SK-N-MC (cell line): ENCODE measurements around the gene FER.
"Not testable (repeated sequence)": the region's sequence is repeated elsewhere in the genome, so short reads cannot be mapped to it uniquely, and the experiment has no call there.

Experiments
- DNase-seq: peaks from one replicate; pipeline ENCODE4 v3.0.0-alpha.2; 2011; ENCODE audit warnings: low read depth, low spot score
- H3K27ac ChIP-seq: fragments of 200-600 bp; sonication (generic); 2 replicates; pipeline ENCODE4 v1.5.1; 2016; ENCODE audit warnings: mixed run types
- H3K36me3 ChIP-seq: fragments of 200-600 bp; sonication (generic); 2 replicates; pipeline ENCODE4 v1.6.1; 2017; ENCODE audit warnings: antibody characterized with exemption, low read length, mixed read lengths; ENCODE audit not compliant: insufficient read depth
- H3K4me3 ChIP-seq: fragments of 200-600 bp; sonication (generic); 2 replicates; pipeline ENCODE4 v1.5.1; 2016
- H3K9ac ChIP-seq: fragments of 200-600 bp; sonication (generic); 2 replicates; pipeline ENCODE4 v1.8.0; 2017; ENCODE audit warnings: mixed run types, mixed read lengths; ENCODE audit not compliant: insufficient read length
- H3K9me3 ChIP-seq: fragments of 200-600 bp; sonication (generic); 2 replicates; pipeline ENCODE4 v1.6.1; 2017; ENCODE audit warnings: low read depth, mild to moderate bottlenecking, antibody characterized with exemption, low read length, moderate library complexity, mixed read lengths
- EZH2 ChIP-seq: fragments of 200-600 bp; sonication (generic); IDR thresholded peaks from one replicate; pipeline ENCODE4 v1.6.1; 2017; ENCODE audit warnings: antibody characterized with exemption
- FOXP2 ChIP-seq: optimal IDR thresholded peaks from 2 replicates; pipeline ENCODE3; 2011; ENCODE audit warnings: mild to moderate bottlenecking, moderate library complexity; ENCODE audit not compliant: insufficient read depth; ENCODE audit errors: extremely low read length, control extremely low read depth
- POLR2AphosphoS5 ChIP-seq: IDR thresholded peaks from 2 replicates; pipeline ENCODE4 v1.6.1; 2012; ENCODE audit warnings: mild to moderate bottlenecking, low read depth, low read length, borderline replicate concordance

The FER gene

DNA sequence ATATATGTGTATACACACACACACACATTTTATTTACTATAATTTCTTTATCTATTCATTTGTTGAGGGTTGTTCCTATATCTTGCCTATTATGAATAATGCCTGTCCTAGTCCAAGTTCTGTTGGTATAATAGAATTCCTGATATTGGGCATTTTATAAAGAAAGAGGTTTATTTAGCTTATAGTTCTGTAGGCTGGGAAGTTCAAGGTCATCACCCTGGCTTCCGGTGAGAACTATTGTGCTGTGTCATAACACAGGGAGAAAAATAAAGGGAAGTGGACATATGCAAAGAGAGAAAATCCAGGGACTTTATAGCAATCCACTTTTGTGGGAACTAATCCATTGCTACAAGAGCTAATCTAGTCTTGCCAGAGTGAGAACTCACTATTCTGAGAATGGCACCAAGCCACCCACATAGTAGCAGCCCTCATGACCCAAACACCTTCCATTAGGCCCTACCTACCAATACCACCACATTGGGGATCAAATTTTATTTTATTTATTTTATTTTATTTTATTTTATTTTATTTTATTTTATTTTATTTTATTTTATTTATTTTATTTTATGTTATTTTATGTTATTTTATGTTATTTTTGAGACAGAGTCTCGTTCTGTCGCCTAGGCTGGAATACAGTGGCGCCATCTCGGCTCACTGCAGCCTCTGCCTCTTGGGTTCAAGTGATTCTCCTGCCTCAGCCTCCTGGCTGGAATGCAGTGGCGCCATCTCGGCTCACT, 74.7 kb downstream of the FER start:
- TF ChIP-seq FOXP2 (no peak), EZH2 (no peak), POLR2AphosphoS5 (no peak)

DNA sequence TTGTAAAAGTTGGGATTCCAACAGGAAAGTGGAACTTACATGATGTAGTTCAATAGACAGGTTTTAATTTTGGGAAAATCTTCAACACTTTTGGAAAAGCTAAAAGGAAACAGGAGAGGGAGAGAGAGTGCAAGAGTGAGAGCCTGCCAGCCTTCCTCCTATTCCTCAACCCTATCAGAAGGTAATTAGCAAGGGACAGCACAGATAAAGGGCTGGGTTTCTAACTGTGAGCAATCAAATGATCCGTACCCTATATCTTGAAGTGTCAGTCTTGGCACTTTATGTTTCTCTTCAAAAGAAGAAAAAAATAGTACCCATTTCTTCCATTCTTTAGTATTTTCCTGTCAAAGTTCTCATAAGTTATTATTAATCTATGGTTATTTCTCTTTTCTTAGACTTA, 79.4 kb downstream of the FER start:
- H3K27ac ChIP-seq = no peak overlapping the region
- no peak overlapping the region for H3K4me3 ChIP-seq
- TF ChIP-seq EZH2 = no peak
- TF ChIP-seq POLR2AphosphoS5 = no peak
- TF ChIP-seq FOXP2 = no peak
- no peak for DNase-seq
- H3K9me3 ChIP-seq = no peaks in the 10 kb centered on the region
- no peaks in the 10 kb centered on the region for H3K36me3 ChIP-seq
- H3K9ac ChIP-seq = no peak overlapping the region

More for the DNA sequence above, 74.7 kb downstream of the FER start:
- Histone ChIP-seq H3K36me3 (no peaks in the 10 kb centered on the region), H3K27ac (no peak overlapping the region), H3K9ac (no peak overlapping the region), H3K4me3 (no peak overlapping the region), H3K9me3 (no peaks in the 10 kb centered on the region)
- DNase-seq = no peak

DNA sequence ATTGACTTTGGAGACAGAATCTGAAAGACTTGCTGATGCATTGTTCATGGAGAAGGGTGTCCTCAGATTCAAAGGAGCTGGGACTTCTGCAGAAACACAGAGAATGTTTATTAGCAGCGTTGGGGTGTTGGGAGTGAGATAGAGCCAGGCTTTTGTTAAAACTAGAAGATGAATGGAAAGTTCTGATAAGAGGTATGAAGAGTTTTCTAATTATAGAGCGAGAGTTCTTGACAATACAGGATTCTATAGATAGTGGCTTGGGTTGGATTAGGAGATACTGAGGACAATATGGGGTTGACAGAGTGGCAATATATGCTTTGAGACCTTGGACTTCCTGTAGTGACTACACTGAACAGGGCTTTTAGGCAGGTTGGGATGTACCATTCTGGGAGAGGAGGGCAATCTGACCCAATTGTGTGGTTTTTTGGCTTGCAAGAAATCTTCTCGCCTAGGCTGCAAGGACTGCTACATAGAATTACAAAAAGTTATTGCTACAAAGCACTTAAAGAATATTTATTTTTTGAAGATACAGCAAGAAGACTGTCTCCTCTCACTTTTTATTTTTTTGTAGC, 83.1 kb downstream of the FER start:
- no peak for TF ChIP-seq FOXP2
- no peak for TF ChIP-seq POLR2AphosphoS5
- TF ChIP-seq EZH2 = no peak
- Histone ChIP-seq H3K36me3 (no peaks in the 10 kb centered on the region), H3K9me3 (no peaks in the 10 kb centered on the region), H3K4me3 (no peak overlapping the region), H3K9ac (no peak overlapping the region), H3K27ac (no peak overlapping the region)
- DNase-seq = no peak

DNA sequence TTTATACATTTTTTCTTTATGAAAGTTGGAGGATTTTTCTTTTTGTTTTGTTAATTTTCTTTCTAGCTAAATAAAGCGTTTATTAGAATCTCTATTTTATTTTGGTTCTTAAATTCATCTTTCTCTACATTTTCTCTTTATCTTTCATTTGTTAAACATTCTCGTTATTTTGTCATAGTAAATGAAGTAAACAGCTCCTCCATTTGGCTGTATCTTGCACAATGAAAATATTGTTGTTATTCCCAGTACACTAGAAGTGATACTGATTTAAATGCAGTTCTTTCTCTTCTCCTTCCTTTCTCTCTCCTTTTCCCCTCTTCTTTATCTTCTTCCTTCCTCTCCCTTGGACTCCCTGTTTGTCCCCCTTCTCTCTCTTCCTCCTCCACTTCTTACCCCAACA, 88.8 kb downstream of the FER start:
- Histone ChIP-seq H3K4me3 (no peak overlapping the region), H3K27ac (no peak overlapping the region), H3K9me3 (no peaks in the 10 kb centered on the region), H3K36me3 (no peaks in the 10 kb centered on the region), H3K9ac (no peak overlapping the region)
- DNase-seq = no peak
- TF ChIP-seq POLR2AphosphoS5 (no peak), EZH2 (no peak), FOXP2 (no peak)

DNA sequence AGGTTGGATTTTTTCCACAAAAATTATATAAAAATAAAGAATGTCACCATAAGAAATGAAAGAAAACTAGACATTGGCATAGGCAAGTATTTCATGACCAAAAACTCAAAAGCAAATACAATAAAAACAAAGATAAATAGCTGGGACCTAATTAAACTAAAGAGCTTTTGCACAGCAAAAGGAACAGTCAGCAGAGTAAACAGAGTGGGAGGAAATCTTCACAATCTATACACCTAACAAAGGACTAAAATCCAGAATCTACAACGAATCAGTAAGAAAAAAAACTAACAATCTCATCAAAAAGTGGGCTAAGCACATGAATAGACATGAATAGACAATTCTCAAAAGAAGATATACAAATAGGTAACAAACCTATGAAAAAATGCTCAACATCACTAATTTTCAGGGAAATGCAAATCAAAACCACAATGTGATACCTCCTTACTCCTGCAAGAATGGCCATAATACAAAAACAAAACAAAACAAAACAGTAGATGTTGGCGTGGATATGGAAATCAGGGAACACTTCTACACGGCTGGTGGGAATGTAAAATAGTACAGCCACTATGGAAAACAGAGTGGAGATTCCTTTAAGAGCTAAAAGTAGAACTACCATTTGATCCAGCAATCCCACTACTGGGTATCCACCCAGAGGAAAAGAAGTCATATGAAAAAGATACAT, 94.7 kb downstream of the FER start:
- not testable (repeated sequence) for DNase-seq, H3K27ac ChIP-seq, H3K9ac ChIP-seq, H3K4me3 ChIP-seq, H3K36me3 ChIP-seq, H3K9me3 ChIP-seq

DNA sequence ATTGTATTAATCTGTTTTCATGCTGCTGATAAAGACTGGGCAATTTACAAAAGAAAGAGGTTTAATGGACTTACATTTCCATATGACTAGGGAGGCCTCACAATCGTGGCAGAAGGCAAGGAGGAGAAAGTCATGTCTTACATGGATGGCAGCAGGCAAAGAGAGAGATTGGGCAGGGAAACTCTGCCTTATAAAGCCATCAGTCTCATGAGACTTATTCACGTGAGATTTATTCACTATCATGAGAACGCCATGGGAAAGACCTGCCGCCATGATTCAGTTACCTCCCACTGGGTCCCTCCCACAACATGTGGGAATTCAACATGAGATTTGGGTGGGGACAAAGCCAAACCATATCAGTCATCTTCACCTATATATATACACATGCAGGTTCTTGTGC, 103.4 kb downstream of the FER start:
- H3K9ac ChIP-seq, H3K4me3 ChIP-seq, H3K9me3 ChIP-seq, DNase-seq, H3K36me3 ChIP-seq, H3K27ac ChIP-seq: not testable (repeated sequence)

DNA sequence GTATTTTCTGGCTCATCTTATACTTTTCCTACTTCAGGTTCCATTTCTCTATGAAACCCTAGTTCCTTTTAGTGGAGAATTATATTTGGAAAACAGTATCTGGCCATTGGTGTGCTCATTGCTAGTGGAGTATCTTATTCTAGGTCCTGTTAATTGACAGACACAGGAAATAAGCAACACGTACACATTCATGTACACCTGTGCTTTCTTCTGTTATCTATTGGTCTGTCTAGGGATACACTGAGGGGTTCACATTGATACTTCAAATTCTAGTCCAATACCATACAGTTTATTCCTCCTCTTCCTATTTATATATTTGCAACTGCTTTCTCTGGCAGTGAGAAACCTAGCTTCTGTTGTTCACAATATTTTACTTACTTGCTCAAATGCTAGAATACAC, 110.2 kb downstream of the FER start:
- H3K4me3 ChIP-seq = no peak overlapping the region
- no peak overlapping the region for H3K27ac ChIP-seq
- no peak overlapping the region for H3K9ac ChIP-seq
- H3K36me3 ChIP-seq = no peaks in the 10 kb centered on the region
- no peak for DNase-seq
- no peaks in the 10 kb centered on the region for H3K9me3 ChIP-seq
- TF ChIP-seq POLR2AphosphoS5 = no peak
- no peak for TF ChIP-seq EZH2
- TF ChIP-seq FOXP2 = no peak

DNA sequence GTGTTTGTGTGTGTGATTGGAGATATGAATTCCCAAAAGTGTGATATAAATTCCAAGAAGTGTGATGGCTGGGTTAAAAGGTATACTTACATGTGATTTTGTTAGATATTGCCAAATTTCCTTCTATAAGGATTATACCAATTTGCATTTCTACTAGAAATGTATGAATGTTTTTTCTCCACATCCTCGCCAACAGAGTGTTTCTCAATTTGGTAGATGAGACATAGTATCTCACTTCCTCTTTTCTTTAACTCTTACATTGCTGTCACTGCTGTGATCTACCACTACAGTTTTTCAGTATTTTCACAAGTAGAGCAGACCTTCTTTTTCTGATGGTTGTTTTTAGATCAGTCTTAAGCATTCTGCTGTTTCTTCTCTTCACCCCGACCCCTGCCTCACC, 111.3 kb downstream of the FER start:
- Histone ChIP-seq H3K27ac (no peak overlapping the region), H3K4me3 (no peak overlapping the region), H3K9me3 (no peaks in the 10 kb centered on the region), H3K9ac (no peak overlapping the region), H3K36me3 (no peaks in the 10 kb centered on the region)
- TF ChIP-seq EZH2 (no peak), FOXP2 (no peak), POLR2AphosphoS5 (no peak)
- no peak for DNase-seq

DNA sequence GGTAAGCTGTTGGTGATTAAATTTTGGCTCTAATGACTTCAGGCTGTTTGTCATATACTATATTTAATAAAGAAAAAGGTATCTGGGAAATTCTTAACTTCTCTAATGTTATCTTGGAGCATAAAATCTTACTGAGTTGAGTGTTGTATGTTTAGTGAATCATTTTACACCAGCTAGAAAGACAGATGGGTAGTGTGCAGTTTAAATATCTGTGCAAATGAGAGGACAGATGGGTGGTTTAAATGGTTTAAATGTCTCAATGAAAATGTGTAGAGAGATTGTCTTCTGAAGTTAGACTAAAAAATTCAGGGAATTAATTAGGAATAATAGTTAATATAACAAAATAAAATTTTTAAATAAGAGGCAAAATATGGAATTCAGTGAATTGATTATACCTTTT, 114.5 kb downstream of the FER start:
- no peaks in the 10 kb centered on the region for H3K36me3 ChIP-seq
- no peak overlapping the region for H3K27ac ChIP-seq
- no peak for DNase-seq
- no peaks in the 10 kb centered on the region for H3K9me3 ChIP-seq
- TF ChIP-seq EZH2 (no peak), FOXP2 (no peak), POLR2AphosphoS5 (no peak)
- H3K9ac ChIP-seq = no peak overlapping the region
- H3K4me3 ChIP-seq = no peak overlapping the region

DNA sequence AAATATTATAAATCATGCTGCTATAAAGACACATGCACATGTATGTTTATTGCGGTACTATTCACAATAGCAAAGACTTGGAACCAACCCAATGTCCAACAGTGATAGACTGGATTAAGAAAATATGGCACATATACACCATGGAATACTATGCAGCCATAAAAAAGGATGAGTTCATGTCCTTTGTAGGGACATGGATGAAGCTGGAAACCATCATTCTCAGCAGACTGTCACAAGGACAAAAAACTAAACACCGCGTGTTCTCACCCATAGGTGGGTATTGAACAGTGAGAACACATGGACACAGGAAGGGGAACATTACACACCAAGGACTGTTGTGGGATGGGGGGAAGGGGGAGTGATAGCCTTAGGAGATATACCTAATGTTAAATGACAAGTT, 118.4 kb downstream of the FER start:
- not testable (repeated sequence) for H3K4me3 ChIP-seq, H3K9ac ChIP-seq, H3K36me3 ChIP-seq, H3K9me3 ChIP-seq, H3K27ac ChIP-seq, DNase-seq
